DLD1 (cell line): ENCODE data around the gene MAGEB17.
"Not testable (repeated sequence)": the region's sequence is repeated elsewhere in the genome, so short reads cannot be mapped to it uniquely, and the experiment has no call there.

ENCODE experiments used
- in situ Hi-C: cut with HindIII; loops from 2 replicates; pipeline ENCODE4 v1.10.0; 2017; ENCODE audit warnings: low sequenced_read_pairs

MAGEB17 gene

GRCh38 chrX:16167181-16167580 lies at the start of gene MAGEB17:
Gene MAGEB17 (plus strand): TSS chrX:16167481. CDS start chrX:16170383, 2,902 bp downstream.
- in situ Hi-C loops: no loop called here

- in situ Hi-C loops: no loop called here
These were observed 47.7 kb upstream of the MAGEB17 start for GRCh38 chrX:16119353-16120220.

GRCh38 chrX:16120431-16120830 lies 46.9 kb upstream of the MAGEB17 start:
- in situ Hi-C loops: no loop called here

GRCh38 chrX:16123222-16123786 lies 44.0 kb upstream of the MAGEB17 start, which contains the start of gene GRPR:
Gene GRPR (plus strand): TSS chrX:16123565. CDS start chrX:16123954, 389 bp downstream.
- in situ Hi-C loops: no loop called here

GRCh38 chrX:16124201-16124600 lies 43.1 kb upstream of the MAGEB17 start:
- in situ Hi-C loops: no loop called here

- in situ Hi-C loops: no loop called here
These were observed 41.6 kb upstream of the MAGEB17 start for GRCh38 chrX:16125520-16126149.

GRCh38 chrX:16130707-16131106 lies 36.6 kb upstream of the MAGEB17 start:
- in situ Hi-C loops: no loop called here

- in situ Hi-C loops: no loop called here
These were observed 32.3 kb upstream of the MAGEB17 start for GRCh38 chrX:16134936-16135335.

- in situ Hi-C loops: no loop called here
These were observed 31.2 kb upstream of the MAGEB17 start for GRCh38 chrX:16136080-16136479.

GRCh38 chrX:16137416-16138107 lies 29.7 kb upstream of the MAGEB17 start:
- in situ Hi-C loops: no loop called here

- in situ Hi-C loops: no loop called here
These were observed 29.2 kb upstream of the MAGEB17 start for GRCh38 chrX:16138108-16138427.

- in situ Hi-C loops: no loop called here
These were observed 26.8 kb upstream of the MAGEB17 start for GRCh38 chrX:16140448-16140847.

GRCh38 chrX:16140983-16141382 lies 26.3 kb upstream of the MAGEB17 start:
- in situ Hi-C loops: no loop called here

GRCh38 chrX:16141422-16142245 lies 25.6 kb upstream of the MAGEB17 start:
- in situ Hi-C loops: no loop called here

GRCh38 chrX:16142246-16142558 lies 25.1 kb upstream of the MAGEB17 start:
- in situ Hi-C loops: no loop called here

- in situ Hi-C loops: no loop called here
These were observed 23.3 kb upstream of the MAGEB17 start for GRCh38 chrX:16143968-16144367.

GRCh38 chrX:16144420-16144819 lies 22.9 kb upstream of the MAGEB17 start:
- in situ Hi-C loops: no loop called here

GRCh38 chrX:16145093-16145492 lies 22.2 kb upstream of the MAGEB17 start:
- in situ Hi-C loops: not testable (repeated sequence)

GRCh38 chrX:16145656-16146055 lies 21.6 kb upstream of the MAGEB17 start:
- in situ Hi-C loops: no loop called here

- in situ Hi-C loops: no loop called here
These were observed 18.4 kb upstream of the MAGEB17 start for GRCh38 chrX:16148896-16149295.
